ENCODE results near the gene KPNA1.

DNA sequence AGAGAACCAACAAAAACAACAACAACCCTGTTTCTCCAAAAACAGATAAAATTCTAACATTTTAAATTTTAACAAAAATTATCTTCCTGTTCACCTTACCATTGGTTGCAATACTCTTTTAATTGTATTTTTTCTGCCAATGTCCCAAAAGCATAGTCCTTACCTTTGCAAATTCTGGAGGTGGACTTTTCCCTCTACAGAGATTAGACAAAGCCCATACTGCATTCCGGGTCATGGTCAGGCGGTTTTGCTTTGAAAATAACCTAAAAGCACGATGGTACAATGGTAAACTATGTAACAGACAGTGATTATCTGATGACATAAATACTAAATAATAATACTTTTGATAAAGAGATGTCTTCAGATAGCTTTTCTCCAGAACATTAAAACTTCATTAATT, 63.4 kb downstream of the KPNA1 start:
- TF ChIP-seq, protein P1, sequence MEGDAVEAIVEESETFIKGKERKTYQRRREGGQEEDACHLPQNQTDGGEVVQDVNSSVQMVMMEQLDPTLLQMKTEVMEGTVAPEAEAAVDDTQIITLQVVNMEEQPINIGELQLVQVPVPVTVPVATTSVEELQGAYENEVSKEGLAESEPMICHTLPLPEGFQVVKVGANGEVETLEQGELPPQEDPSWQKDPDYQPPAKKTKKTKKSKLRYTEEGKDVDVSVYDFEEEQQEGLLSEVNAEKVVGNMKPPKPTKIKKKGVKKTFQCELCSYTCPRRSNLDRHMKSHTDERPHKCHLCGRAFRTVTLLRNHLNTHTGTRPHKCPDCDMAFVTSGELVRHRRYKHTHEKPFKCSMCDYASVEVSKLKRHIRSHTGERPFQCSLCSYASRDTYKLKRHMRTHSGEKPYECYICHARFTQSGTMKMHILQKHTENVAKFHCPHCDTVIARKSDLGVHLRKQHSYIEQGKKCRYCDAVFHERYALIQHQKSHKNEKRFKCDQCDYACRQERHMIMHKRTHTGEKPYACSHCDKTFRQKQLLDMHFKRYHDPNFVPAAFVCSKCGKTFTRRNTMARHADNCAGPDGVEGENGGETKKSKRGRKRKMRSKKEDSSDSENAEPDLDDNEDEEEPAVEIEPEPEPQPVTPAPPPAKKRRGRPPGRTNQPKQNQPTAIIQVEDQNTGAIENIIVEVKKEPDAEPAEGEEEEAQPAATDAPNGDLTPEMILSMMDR (IDR thresholded peaks at IDR 0.05): no peak
- TF ChIP-seq POLR2A (IDR thresholded peaks at IDR 0.05) (no peak), POLR2AphosphoS5 (IDR thresholded peaks at IDR 0.05; ENCODE audit: insufficient read depth in 1 of 2, low read depth in 1 of 2) (no peak)

Data from vagina (tissue), 2 donors.